ENCODE data around the gene FLYWCH2.

The FLYWCH2 gene

GRCh38 chr16:2884041-2884451 is 1.0 kb downstream of the FLYWCH2 start:
- H3K9me3 Mint-ChIP-seq: peaks cover 7% of the 10 kb centered on the region
- peaks cover 12% of the 10 kb centered on the region for H3K4me1 Mint-ChIP-seq (ENCODE audit: low read depth)
- DNase-seq (ENCODE audit: low spot score): no peak
- peak overlapping the region; percentile 84 for H3K27ac Mint-ChIP-seq
- H3K27me3 Mint-ChIP-seq (ENCODE audit: low read depth): no peaks in the 10 kb centered on the region
- H3K36me3 Mint-ChIP-seq (ENCODE audit: low read depth): peaks cover 4% of the 10 kb centered on the region
- H3K4me3 Mint-ChIP-seq: peak overlapping the region; percentile 93

- no peak for DNase-seq (ENCODE audit: low spot score)
- Mint-ChIP-seq H3K27me3 (ENCODE audit: low read depth) (no peaks in the 10 kb centered on the region), H3K36me3 (ENCODE audit: low read depth) (no peaks in the 10 kb centered on the region), H3K4me3 (no peak overlapping the region), H3K9me3 (no peaks in the 10 kb centered on the region), H3K4me1 (ENCODE audit: low read depth) (no peaks in the 10 kb centered on the region), H3K27ac (no peak overlapping the region)
Measured at GRCh38 chr16:2894231-2894630, 11.2 kb downstream of the FLYWCH2 start.

GRCh38 chr16:2895813-2896212 is 12.8 kb downstream of the FLYWCH2 start:
- H3K36me3 Mint-ChIP-seq (ENCODE audit: low read depth): no peaks in the 10 kb centered on the region
- no peaks in the 10 kb centered on the region for H3K9me3 Mint-ChIP-seq
- no peak for DNase-seq (ENCODE audit: low spot score)
- no peak overlapping the region for H3K4me3 Mint-ChIP-seq
- no peak overlapping the region for H3K27ac Mint-ChIP-seq
- no peaks in the 10 kb centered on the region for H3K4me1 Mint-ChIP-seq (ENCODE audit: low read depth)
- no peaks in the 10 kb centered on the region for H3K27me3 Mint-ChIP-seq (ENCODE audit: low read depth)

- Mint-ChIP-seq H3K27me3 (ENCODE audit: low read depth) (no peaks in the 10 kb centered on the region), H3K27ac (no peak overlapping the region), H3K4me1 (ENCODE audit: low read depth) (no peaks in the 10 kb centered on the region), H3K9me3 (no peaks in the 10 kb centered on the region), H3K36me3 (ENCODE audit: low read depth) (no peaks in the 10 kb centered on the region), H3K4me3 (no peak overlapping the region)
- no peak for DNase-seq (ENCODE audit: low spot score)
Measured at GRCh38 chr16:2896480-2897010, 13.5 kb downstream of the FLYWCH2 start.

- no peaks in the 10 kb centered on the region for H3K36me3 Mint-ChIP-seq (ENCODE audit: low read depth)
- no peak overlapping the region for H3K4me3 Mint-ChIP-seq
- no peaks in the 10 kb centered on the region for H3K4me1 Mint-ChIP-seq (ENCODE audit: low read depth)
- no peak overlapping the region for H3K27ac Mint-ChIP-seq
- H3K9me3 Mint-ChIP-seq: no peaks in the 10 kb centered on the region
- no peak for DNase-seq (ENCODE audit: low spot score)
- H3K27me3 Mint-ChIP-seq (ENCODE audit: low read depth): no peaks in the 10 kb centered on the region
Measured at GRCh38 chr16:2897110-2897509, 14.1 kb downstream of the FLYWCH2 start.

GRCh38 chr16:2898831-2899563 is 16.0 kb downstream of the FLYWCH2 start:
- no peaks in the 10 kb centered on the region for H3K36me3 Mint-ChIP-seq (ENCODE audit: low read depth)
- no peaks in the 10 kb centered on the region for H3K9me3 Mint-ChIP-seq
- H3K4me1 Mint-ChIP-seq (ENCODE audit: low read depth): peaks cover 3% of the 10 kb centered on the region
- H3K27ac Mint-ChIP-seq: no peak overlapping the region
- no peak overlapping the region for H3K4me3 Mint-ChIP-seq
- no peaks in the 10 kb centered on the region for H3K27me3 Mint-ChIP-seq (ENCODE audit: low read depth)
- DNase-seq (ENCODE audit: low spot score): no peak

GRCh38 chr16:2899564-2900072 is 16.6 kb downstream of the FLYWCH2 start:
- peaks cover 4% of the 10 kb centered on the region for H3K4me1 Mint-ChIP-seq (ENCODE audit: low read depth)
- no peaks in the 10 kb centered on the region for H3K27me3 Mint-ChIP-seq (ENCODE audit: low read depth)
- no peaks in the 10 kb centered on the region for H3K36me3 Mint-ChIP-seq (ENCODE audit: low read depth)
- no peak overlapping the region for H3K27ac Mint-ChIP-seq
- no peaks in the 10 kb centered on the region for H3K9me3 Mint-ChIP-seq
- DNase-seq (ENCODE audit: low spot score): no peak
- no peak overlapping the region for H3K4me3 Mint-ChIP-seq

- no peak overlapping the region for H3K27ac Mint-ChIP-seq
- H3K9me3 Mint-ChIP-seq: no peaks in the 10 kb centered on the region
- no peaks in the 10 kb centered on the region for H3K27me3 Mint-ChIP-seq (ENCODE audit: low read depth)
- no peak for DNase-seq (ENCODE audit: low spot score)
- no peak overlapping the region for H3K4me3 Mint-ChIP-seq
- peaks cover 4% of the 10 kb centered on the region for H3K4me1 Mint-ChIP-seq (ENCODE audit: low read depth)
- no peaks in the 10 kb centered on the region for H3K36me3 Mint-ChIP-seq (ENCODE audit: low read depth)
Measured at GRCh38 chr16:2900526-2901075, 17.6 kb downstream of the FLYWCH2 start.

- Mint-ChIP-seq H3K27ac (no peak overlapping the region), H3K4me3 (no peak overlapping the region), H3K4me1 (ENCODE audit: low read depth) (peaks cover 14% of the 10 kb centered on the region), H3K36me3 (ENCODE audit: low read depth) (no peaks in the 10 kb centered on the region), H3K27me3 (ENCODE audit: low read depth) (no peaks in the 10 kb centered on the region), H3K9me3 (no peaks in the 10 kb centered on the region)
- no peak for DNase-seq (ENCODE audit: low spot score)
Measured at GRCh38 chr16:2902337-2903130, 19.5 kb downstream of the FLYWCH2 start.

GRCh38 chr16:2904100-2904921 is 21.3 kb downstream of the FLYWCH2 start:
- peak; percentile 80 for DNase-seq (ENCODE audit: low spot score)
- Mint-ChIP-seq H3K4me3 (peak overlapping the region; percentile 95), H3K36me3 (ENCODE audit: low read depth) (no peaks in the 10 kb centered on the region), H3K27ac (peak overlapping the region; percentile 92), H3K4me1 (ENCODE audit: low read depth) (peaks cover 14% of the 10 kb centered on the region), H3K27me3 (ENCODE audit: low read depth) (no peaks in the 10 kb centered on the region), H3K9me3 (no peaks in the 10 kb centered on the region)

GRCh38 chr16:2904922-2905240 is 21.9 kb downstream of the FLYWCH2 start:
- H3K4me3 Mint-ChIP-seq: peak overlapping the region; percentile 95

GRCh38 chr16:2905241-2905987 is 22.4 kb downstream of the FLYWCH2 start:
- H3K36me3 Mint-ChIP-seq (ENCODE audit: low read depth): no peaks in the 10 kb centered on the region
- peak overlapping the region; percentile 95 for H3K4me3 Mint-ChIP-seq
- H3K27me3 Mint-ChIP-seq (ENCODE audit: low read depth): peaks cover 2% of the 10 kb centered on the region
- DNase-seq (ENCODE audit: low spot score): peak; percentile 97
- H3K4me1 Mint-ChIP-seq (ENCODE audit: low read depth): peaks cover 14% of the 10 kb centered on the region
- peak overlapping the region; percentile 77 for H3K27ac Mint-ChIP-seq
- no peaks in the 10 kb centered on the region for H3K9me3 Mint-ChIP-seq

More at GRCh38 chr16:2904922-2905240, 21.9 kb downstream of the FLYWCH2 start:
- Mint-ChIP-seq H3K4me1 (ENCODE audit: low read depth) (peaks cover 14% of the 10 kb centered on the region), H3K36me3 (ENCODE audit: low read depth) (no peaks in the 10 kb centered on the region), H3K9me3 (no peaks in the 10 kb centered on the region), H3K27ac (peak overlapping the region; percentile 92), H3K27me3 (ENCODE audit: low read depth) (no peaks in the 10 kb centered on the region)
- DNase-seq (ENCODE audit: low spot score): peak; percentile 26

- peak overlapping the region; percentile 95 for H3K4me3 Mint-ChIP-seq
- peak overlapping the region; percentile 62 for H3K27ac Mint-ChIP-seq
- H3K36me3 Mint-ChIP-seq (ENCODE audit: low read depth): no peaks in the 10 kb centered on the region
- peaks cover 4% of the 10 kb centered on the region for H3K27me3 Mint-ChIP-seq (ENCODE audit: low read depth)
- H3K4me1 Mint-ChIP-seq (ENCODE audit: low read depth): peaks cover 14% of the 10 kb centered on the region
- no peaks in the 10 kb centered on the region for H3K9me3 Mint-ChIP-seq
- no peak for DNase-seq (ENCODE audit: low spot score)
Measured at GRCh38 chr16:2905988-2906387, 23.0 kb downstream of the FLYWCH2 start.

Measured in T-helper 2 cell treated with Interferon-gamma antibody and Interleukin-4, amounts not matched to agents 5 μg/mL and 100 μg/mL, for 36 hours (primary cell).